HG03060 (cell line): ENCODE data around the gene PDS5B.

ENCODE experiments used
- ATAC-seq: cut with Tn5 transposase; IDR thresholded peaks from one replicate; pipeline ENCODE4 v1.9.1; 2021; ENCODE audit warnings: low read depth, moderate number of reproducible peaks; ENCODE audit not compliant: unreplicated experiment

The PDS5B gene

DNA sequence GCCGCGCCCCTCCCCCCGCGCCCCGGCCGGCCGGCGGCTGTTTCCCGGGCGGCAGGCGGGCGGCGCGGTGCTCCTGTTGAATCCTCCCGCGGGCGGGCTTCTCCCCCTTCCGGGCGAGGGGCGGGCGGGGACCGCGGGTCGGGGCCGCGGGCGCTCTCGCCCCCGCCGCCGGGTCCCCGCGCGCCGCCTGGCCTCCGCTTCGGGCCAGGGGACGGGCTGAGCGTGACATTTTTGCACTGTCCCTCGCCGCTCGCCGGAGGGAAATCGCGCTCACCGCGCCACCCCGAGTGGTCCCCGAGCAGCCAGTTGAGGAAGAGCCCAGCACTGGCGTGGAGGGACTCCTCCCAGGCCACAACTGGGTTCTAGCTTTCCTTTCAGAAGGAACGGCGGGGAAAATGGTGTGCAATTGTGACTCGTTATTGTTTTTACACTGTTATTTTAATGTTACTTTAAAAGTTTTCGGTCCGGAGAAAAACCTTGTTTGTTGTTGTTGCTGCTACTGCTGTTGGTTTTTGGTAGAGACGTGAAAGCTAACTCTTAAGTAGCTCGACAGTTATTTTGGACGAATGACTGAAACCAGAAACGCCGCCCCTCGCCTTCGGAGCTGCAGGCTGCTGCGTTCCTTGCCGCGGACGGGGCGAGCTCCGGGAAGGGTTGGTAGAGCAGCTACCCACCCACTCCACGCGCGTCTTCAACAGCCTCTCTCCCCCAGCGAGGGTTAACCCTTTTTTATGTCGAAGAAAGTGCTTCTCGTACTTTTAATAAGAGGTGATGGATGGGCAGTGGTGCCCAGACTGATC is 959 bp downstream of the PDS5B start:
- ATAC-seq = no peak

DNA sequence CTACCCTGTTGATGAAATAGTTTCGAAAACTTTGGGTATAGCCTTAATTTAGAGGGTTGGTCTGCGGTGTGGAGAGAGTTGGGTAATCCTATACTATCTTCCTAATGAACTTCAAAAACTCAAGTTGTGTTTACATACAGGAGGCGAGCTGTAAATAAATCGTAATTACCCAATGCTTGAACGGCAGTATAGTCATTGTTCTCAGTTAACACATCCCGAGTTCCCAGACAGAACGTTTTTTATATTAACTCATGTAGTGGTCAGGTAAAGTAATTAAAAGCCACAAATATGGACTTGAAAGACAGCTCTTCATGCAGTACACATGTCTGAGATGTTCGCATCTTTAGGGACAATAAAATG is 1.5 kb downstream of the PDS5B start:
- no peak for ATAC-seq

DNA sequence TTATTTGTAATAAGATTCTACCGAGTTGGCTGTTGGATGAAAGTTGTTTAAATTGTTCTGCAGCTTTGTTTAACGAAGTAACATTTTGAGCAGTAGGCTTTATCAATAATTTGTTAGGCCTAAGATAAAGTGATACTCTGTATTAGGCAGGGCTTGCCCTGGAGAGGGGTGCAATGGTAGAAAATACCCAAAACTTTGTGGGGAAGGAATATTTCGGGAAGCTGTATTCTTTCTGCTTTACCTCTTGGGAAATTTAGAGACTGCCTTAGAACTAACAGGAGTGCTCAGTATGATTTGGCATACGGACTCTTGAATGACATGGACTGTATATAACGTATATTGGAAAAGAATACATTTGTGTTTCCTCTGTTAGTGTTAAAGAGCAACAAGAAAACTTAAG is 2.5 kb downstream of the PDS5B start:
- ATAC-seq = no peak

- ATAC-seq = no peak
These were observed 3.2 kb downstream of the PDS5B start for GRCh38 chr13:32589471-32589870.

DNA sequence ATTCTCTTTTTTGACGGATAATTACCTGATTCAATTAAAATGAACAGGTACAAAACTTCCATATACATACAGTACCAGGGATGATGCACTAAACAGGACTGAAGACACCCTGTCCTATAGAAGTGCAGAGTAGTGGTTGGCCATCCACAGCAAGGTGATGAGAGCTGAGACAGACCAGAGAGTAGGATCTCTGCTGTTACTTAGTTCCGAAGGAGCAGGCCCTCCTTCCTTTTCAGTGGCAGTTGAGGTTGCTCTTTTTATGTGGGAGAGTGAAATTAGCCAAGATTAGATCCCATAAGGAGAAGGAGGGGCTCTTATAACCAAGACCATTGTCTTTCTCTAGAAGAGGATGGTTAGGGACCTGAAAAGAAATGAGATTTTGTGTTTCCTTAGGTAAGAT is 4.0 kb downstream of the PDS5B start:
- no peak for ATAC-seq

GRCh38 chr13:32592082-32592481 is 5.8 kb downstream of the PDS5B start:
- no peak for ATAC-seq

- ATAC-seq = no peak
These were observed 8.0 kb downstream of the PDS5B start for GRCh38 chr13:32594157-32594738.

- no peak for ATAC-seq
These were observed 9.1 kb downstream of the PDS5B start for GRCh38 chr13:32595306-32595705.

- no peak for ATAC-seq
These were observed 14.6 kb downstream of the PDS5B start for GRCh38 chr13:32600890-32601289.

DNA sequence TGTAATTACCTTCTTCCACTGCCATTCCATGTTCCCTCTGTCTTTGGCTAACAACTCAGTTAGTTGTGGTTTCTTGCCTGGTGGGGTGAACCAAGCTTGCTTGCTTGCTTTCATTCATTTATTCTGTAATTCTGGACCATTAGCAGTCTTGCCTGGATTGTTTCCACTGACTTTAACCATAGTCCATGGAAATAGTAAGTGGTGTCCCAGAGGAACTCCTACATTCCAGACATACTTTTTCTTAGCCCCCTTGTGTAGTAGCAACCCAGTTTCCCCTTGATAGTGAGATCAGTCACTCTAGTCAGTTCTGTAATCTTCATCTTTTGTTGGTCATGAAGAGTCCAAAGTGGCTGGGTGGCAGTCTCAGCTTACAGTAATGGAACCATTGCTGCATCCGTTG is 23.2 kb downstream of the PDS5B start:
- ATAC-seq = no peak

DNA sequence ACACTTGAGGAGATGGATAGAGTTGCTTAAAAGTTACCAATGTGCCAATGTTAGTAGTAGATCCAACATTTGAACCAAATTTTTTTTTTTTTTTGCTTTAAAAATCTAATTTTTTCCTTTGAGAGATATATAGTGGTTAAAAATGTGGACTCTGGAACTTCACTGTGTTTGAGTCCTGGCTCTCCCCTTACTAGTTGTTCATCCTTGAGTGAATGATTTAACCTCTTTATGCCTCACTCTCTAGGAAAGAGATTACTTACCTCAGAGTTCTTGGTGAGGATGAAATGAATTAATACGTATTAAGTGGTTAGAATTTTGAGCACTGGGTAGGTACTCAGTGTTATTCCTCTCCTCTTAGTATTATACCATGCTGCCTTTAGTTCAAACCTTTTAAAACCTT is 24.3 kb downstream of the PDS5B start:
- ATAC-seq = no peak

- no peak for ATAC-seq
These were observed 24.7 kb downstream of the PDS5B start for GRCh38 chr13:32610977-32611376.

GRCh38 chr13:32616883-32617511 is 30.7 kb downstream of the PDS5B start:
- no peak for ATAC-seq

DNA sequence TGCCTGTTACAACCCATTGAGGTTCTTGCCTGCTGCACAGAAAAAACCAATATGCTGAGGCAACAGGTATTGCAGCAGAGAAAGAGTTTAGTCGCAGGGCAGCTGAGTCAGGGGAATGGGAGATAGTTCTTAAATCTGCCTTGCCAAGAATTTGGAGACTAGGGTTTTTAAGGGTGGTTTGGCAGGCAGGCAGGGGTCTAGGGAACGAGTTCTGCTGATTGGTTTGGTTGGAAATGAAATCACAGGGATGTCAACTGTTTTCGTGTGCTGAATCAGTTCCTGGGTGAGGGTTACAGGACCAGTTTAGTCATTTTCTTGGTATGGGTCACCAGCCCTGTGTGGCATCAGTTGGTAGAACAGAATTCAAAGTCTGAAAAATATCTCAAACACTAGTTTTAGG is 36.6 kb downstream of the PDS5B start:
- ATAC-seq = no peak

GRCh38 chr13:32624441-32624840 is 38.2 kb downstream of the PDS5B start:
- no peak for ATAC-seq

DNA sequence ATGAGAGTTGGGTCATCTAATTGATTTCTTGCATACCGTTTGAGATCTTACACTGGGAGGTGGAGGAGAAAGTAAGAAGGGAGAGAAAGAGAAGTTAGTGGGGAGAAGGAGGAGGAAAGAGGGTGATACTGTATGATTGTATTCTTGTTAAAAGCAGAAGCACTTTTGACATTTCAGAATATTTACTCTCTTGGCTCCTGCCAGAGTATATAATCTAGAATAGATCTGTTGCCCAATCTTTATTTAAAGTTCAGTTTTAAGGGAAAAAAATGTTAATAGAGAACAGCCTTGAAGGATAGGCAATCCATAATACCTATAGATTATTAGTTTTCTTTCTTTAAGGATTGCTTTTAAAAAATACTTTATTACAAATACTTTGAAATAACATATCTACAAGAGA is 41.5 kb downstream of the PDS5B start:
- ATAC-seq = no peak

DNA sequence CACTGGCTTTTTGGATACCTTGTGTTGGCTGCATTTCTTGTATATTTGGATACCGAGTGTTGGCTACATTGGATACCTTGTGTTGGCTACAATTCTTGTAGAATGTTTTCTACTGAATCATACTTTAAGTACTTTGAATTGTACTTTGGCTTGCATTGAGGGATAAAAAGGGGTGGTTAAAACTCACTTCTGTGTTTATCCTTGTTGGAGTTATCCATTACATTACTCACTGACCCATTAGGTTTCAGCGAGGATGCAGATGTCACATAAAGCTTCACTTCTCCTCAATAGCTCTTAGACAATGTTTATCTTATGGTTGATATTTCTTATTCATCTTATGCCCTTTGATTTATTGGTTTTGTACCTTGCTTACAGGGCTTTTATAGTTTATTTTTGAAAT is 43.1 kb downstream of the PDS5B start:
- ATAC-seq = no peak

DNA sequence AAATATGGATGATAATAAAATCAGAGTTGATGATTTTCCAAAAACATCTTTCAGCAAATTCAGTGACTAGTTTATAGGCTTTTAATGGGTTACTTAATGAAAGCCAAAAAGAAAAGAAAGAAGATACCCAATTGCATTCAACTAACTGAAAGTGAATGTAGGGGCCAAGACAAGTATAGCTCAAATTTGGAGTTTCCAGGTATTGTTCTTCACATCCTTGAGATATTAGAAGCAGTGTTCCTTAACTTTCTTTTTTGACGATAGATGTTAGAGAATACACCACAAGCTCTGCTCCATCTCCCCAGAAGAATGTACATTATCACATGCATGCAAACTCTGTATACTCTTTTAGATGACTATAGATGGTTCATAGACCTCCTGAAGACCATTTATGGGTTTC is 43.6 kb downstream of the PDS5B start:
- no peak for ATAC-seq

GRCh38 chr13:32632343-32632909 is 46.2 kb downstream of the PDS5B start:
- no peak for ATAC-seq

DNA sequence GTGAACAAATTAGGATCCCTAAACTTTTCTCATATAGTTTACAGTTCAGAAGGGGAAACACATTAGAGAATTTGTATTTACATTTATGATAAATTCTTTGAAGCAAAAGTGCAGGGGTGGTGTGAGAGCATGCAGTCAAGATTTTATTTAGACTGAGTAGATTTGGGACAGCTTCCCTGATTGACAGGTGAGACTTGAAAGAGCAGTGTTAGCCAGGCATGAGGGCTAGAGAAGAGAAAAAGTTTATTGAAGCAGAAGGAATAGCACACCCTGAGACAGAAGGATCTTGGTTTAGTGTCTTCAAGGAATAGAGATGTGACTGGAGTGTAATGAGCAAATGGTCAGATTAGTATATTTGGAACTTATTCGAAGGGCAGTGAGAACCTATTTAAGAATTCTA is 50.5 kb downstream of the PDS5B start:
- no peak for ATAC-seq

- ATAC-seq = no peak
These were observed 52.5 kb downstream of the PDS5B start for GRCh38 chr13:32638739-32639138.
